NCI-H1694 (cell line): ENCODE measurements around the gene SRPK2.
"Not testable (repeated sequence)": the region's sequence is repeated elsewhere in the genome, so short reads cannot be mapped to it uniquely, and the experiment has no call there.

Experiments
- DNase-seq: peaks from one replicate; lab custom pipeline; 2025; lab: John Stamatoyannopoulos, UW

The SRPK2 gene

GRCh38 chr7:105376908-105377533, 11.7 kb downstream of the SRPK2 start:
- DNase-seq: no peak

GRCh38 chr7:105369944-105370343, 18.8 kb downstream of the SRPK2 start:
- no peak for DNase-seq

- DNase-seq: no peak
These were observed 21.3 kb downstream of the SRPK2 start for GRCh38 chr7:105367458-105367857.

- no peak for DNase-seq
These were observed 22.9 kb downstream of the SRPK2 start for GRCh38 chr7:105365541-105366534.

GRCh38 chr7:105364684-105365083, 24.0 kb downstream of the SRPK2 start:
- no peak for DNase-seq

- DNase-seq: not testable (repeated sequence)
These were observed 25.1 kb downstream of the SRPK2 start for GRCh38 chr7:105363657-105364056.

GRCh38 chr7:105362685-105363084, 26.0 kb downstream of the SRPK2 start:
- DNase-seq: not testable (repeated sequence)

GRCh38 chr7:105361995-105362394, 26.7 kb downstream of the SRPK2 start:
- DNase-seq: not testable (repeated sequence)

GRCh38 chr7:105360149-105360548, 28.6 kb downstream of the SRPK2 start:
- not testable (repeated sequence) for DNase-seq

GRCh38 chr7:105355701-105356100, 33.0 kb downstream of the SRPK2 start:
- DNase-seq: no peak

GRCh38 chr7:105354383-105354782, 34.3 kb downstream of the SRPK2 start:
- no peak for DNase-seq

GRCh38 chr7:105353752-105354328, 34.9 kb downstream of the SRPK2 start:
- DNase-seq: no peak

GRCh38 chr7:105352901-105353668, 35.6 kb downstream of the SRPK2 start:
- no peak for DNase-seq

GRCh38 chr7:105352018-105352612, 36.6 kb downstream of the SRPK2 start:
- no peak for DNase-seq

- DNase-seq: no peak
These were observed 37.8 kb downstream of the SRPK2 start for GRCh38 chr7:105350906-105351305.

- DNase-seq: not testable (repeated sequence)
These were observed 40.5 kb downstream of the SRPK2 start for GRCh38 chr7:105348177-105348576.

- no peak for DNase-seq
These were observed 42.0 kb downstream of the SRPK2 start for GRCh38 chr7:105346593-105347322.

- DNase-seq: no peak
These were observed 42.6 kb downstream of the SRPK2 start for GRCh38 chr7:105346138-105346537.

- DNase-seq: no peak
These were observed 43.0 kb downstream of the SRPK2 start for GRCh38 chr7:105345725-105346124.

GRCh38 chr7:105345003-105345402, 43.7 kb downstream of the SRPK2 start:
- DNase-seq: no peak
